SK-N-SH treated with all-trans-retinoic acid at 6 μM for 48 hours (cell line): Measurements from ENCODE around the gene SLC38A2.

Experiments used
- GLIS3 ChIP-seq: fragments of 250-450 bp; sonication (Bioruptor Pico); IDR thresholded peaks from 2 replicates; pipeline ENCODE4 v1.5.0; 2020; ENCODE audit warnings: mild to moderate bottlenecking, moderate library complexity
- PATZ1 ChIP-seq: fragments of 250-450 bp; sonication (Bioruptor Pico); IDR thresholded peaks from 2 replicates; pipeline ENCODE4 v1.8.0; 2020; ENCODE audit warnings: mild to moderate bottlenecking, moderate library complexity, borderline replicate concordance
- SNAI2 ChIP-seq: fragments of 250-450 bp; sonication (Bioruptor Pico); IDR thresholded peaks from 2 replicates; pipeline ENCODE4 v1.5.0; 2020; ENCODE audit warnings: mild to moderate bottlenecking, moderate library complexity
- TSHZ2 ChIP-seq: fragments of 250-450 bp; sonication (Bioruptor Pico); IDR thresholded peaks from 2 replicates; pipeline ENCODE4 v1.5.0; 2020; ENCODE audit warnings: mild to moderate bottlenecking, moderate library complexity
- ZC3H10 ChIP-seq: fragments of 250-450 bp; sonication (Bioruptor Pico); IDR thresholded peaks from 2 replicates; pipeline ENCODE4 v1.5.1; 2021; ENCODE audit warnings: mild to moderate bottlenecking, moderate library complexity
- ZNF70 ChIP-seq: fragments of 450-650 bp; formaldehyde crosslinking; IDR thresholded peaks from 2 replicates; pipeline ENCODE4 v1.5.0; 2020; ENCODE audit warnings: mild to moderate bottlenecking, moderate library complexity

- TF ChIP-seq TSHZ2 (CRISPR knock-in tag) (no peak), GLIS3 (CRISPR knock-in tag) (no peak), PATZ1 (no peak), ZC3H10 (CRISPR knock-in tag) (no peak), ZNF70 (CRISPR knock-in tag) (no peak), SNAI2 (CRISPR knock-in tag) (no peak)
Measured at GRCh38 chr12:46409342-46409741, 36.8 kb upstream of the SLC38A2 start.
